ENCODE measurements around the gene ARHGAP45.

ARHGAP45 gene

GRCh38 chr19:1132552-1133383 is 65.8 kb downstream of the ARHGAP45 start:
- TF ChIP-seq, protein P1, sequence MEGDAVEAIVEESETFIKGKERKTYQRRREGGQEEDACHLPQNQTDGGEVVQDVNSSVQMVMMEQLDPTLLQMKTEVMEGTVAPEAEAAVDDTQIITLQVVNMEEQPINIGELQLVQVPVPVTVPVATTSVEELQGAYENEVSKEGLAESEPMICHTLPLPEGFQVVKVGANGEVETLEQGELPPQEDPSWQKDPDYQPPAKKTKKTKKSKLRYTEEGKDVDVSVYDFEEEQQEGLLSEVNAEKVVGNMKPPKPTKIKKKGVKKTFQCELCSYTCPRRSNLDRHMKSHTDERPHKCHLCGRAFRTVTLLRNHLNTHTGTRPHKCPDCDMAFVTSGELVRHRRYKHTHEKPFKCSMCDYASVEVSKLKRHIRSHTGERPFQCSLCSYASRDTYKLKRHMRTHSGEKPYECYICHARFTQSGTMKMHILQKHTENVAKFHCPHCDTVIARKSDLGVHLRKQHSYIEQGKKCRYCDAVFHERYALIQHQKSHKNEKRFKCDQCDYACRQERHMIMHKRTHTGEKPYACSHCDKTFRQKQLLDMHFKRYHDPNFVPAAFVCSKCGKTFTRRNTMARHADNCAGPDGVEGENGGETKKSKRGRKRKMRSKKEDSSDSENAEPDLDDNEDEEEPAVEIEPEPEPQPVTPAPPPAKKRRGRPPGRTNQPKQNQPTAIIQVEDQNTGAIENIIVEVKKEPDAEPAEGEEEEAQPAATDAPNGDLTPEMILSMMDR (conservative IDR thresholded peaks at IDR 0.05; ENCODE audit: control insufficient read depth, insufficient read depth, low read depth, low read length): no peak
- DNase-seq (ENCODE audit: low read depth): peak; percentile 35
- H3K4me3 ChIP-seq (ENCODE audit: control insufficient read depth, low read depth, low read length): peak overlapping the region; percentile 57

GRCh38 chr19:1133471-1133929 is 66.5 kb downstream of the ARHGAP45 start:
- H3K4me3 ChIP-seq (ENCODE audit: control insufficient read depth, low read depth, low read length): no peak overlapping the region
- TF ChIP-seq, protein P1 (conservative IDR thresholded peaks at IDR 0.05; ENCODE audit: control insufficient read depth, insufficient read depth, low read depth, low read length): no peak
- DNase-seq (ENCODE audit: low read depth): peak; percentile 28

- TF ChIP-seq, protein P1 (conservative IDR thresholded peaks at IDR 0.05; ENCODE audit: control insufficient read depth, insufficient read depth, low read depth, low read length): no peak
- H3K4me3 ChIP-seq (ENCODE audit: control insufficient read depth, low read depth, low read length): no peak overlapping the region
- DNase-seq (ENCODE audit: low read depth): peak; percentile 33
Measured at GRCh38 chr19:1134431-1134830, 67.5 kb downstream of the ARHGAP45 start.

DNA sequence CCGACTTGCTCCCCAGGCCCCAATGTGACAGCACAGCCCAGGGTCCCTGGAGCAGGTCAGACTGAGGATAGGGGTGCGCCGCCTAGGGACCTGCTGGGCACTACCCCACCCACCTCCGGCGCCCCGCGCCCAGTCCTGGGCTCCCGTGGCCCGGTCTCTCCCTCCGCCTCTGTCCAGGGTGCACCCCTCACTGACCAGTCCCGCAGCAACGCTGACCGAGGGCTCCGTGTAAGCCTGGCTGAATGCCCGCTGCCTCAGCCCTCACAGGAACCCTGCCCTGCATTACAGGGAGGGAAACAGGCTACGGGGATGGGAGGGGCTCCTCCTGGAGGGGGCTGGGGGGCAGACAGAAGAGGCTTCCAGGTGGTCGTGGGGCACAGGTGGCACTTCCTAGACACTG is 68.5 kb downstream of the ARHGAP45 start:
- TF ChIP-seq, protein P1 (conservative IDR thresholded peaks at IDR 0.05; ENCODE audit: control insufficient read depth, insufficient read depth, low read depth, low read length): no peak
- no peak overlapping the region for H3K4me3 ChIP-seq (ENCODE audit: control insufficient read depth, low read depth, low read length)

DNA sequence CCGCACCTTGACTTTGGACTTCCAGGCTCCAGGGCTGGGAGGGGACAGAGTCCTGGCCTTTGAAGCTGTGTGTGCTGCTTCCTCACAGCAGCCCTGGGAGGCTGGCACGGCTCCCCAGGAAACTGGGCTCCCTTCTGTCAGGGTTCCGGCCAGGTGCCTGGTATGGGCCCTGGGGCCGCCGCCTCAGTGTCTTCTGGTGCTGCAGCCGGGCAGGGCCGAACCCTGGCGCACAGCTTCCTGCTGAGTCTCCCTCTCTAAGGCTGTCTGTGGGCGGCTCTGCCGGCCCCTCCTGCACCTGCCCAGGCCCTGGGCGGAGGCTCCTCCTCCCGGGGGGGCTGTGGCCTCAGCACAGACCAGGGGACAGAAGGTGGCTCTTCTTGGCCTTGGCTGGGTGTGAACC is 69.2 kb downstream of the ARHGAP45 start:
- no peak for DNase-seq (ENCODE audit: low read depth)
- no peak overlapping the region for H3K4me3 ChIP-seq (ENCODE audit: control insufficient read depth, low read depth, low read length)
- TF ChIP-seq, protein P1 (conservative IDR thresholded peaks at IDR 0.05; ENCODE audit: control insufficient read depth, insufficient read depth, low read depth, low read length): no peak

More for the DNA sequence above, 68.5 kb downstream of the ARHGAP45 start:
- DNase-seq (ENCODE audit: low read depth): no peak

Measured in fibroblast of mammary gland (primary cell).